ENCODE data around the gene EXOC1. TPM values are rescaled to one million over a fixed set of nuclear protein-coding genes. Genes with fewer than 3 reads are reported as not detected.
A peak's percentile ranks its signal among the peaks of the same experiment; 100 is the strongest.

The EXOC1 gene
- total RNA-seq, 2 donors from 2014 or later: 33.1 to 40.7 TPM

GRCh38 chr4:55939421-55939820 is 86.0 kb downstream of the EXOC1 start:
- Mint-ChIP-seq H3K36me3 (ENCODE audit: low read depth) (peaks cover 29% of the 10 kb centered on the region), H3K27ac (no peak overlapping the region), H3K9me3 (peaks cover 35% of the 10 kb centered on the region)

GRCh38 chr4:55941881-55942396 is 88.5 kb downstream of the EXOC1 start:
- peaks cover 4% of the 10 kb centered on the region for H3K4me1 Mint-ChIP-seq
- no peaks in the 10 kb centered on the region for H3K27me3 Mint-ChIP-seq
- ATAC-seq (replicated peaks): no peak
- H3K27ac Mint-ChIP-seq: no peak overlapping the region
- H3K36me3 Mint-ChIP-seq (ENCODE audit: low read depth): peaks cover 29% of the 10 kb centered on the region
- H3K9me3 Mint-ChIP-seq: peaks cover 26% of the 10 kb centered on the region
- H3K4me3 Mint-ChIP-seq: no peak overlapping the region

More at GRCh38 chr4:55939421-55939820, 86.0 kb downstream of the EXOC1 start:
- no peak overlapping the region for H3K4me3 Mint-ChIP-seq
- no peak for ATAC-seq (replicated peaks)
- H3K4me1 Mint-ChIP-seq: no peaks in the 10 kb centered on the region
- H3K27me3 Mint-ChIP-seq: no peaks in the 10 kb centered on the region

GRCh38 chr4:55947254-55947882 is 93.9 kb downstream of the EXOC1 start:
- ATAC-seq (replicated peaks): no peak
- Mint-ChIP-seq H3K27ac (peak overlapping the region; percentile 92), H3K27me3 (no peaks in the 10 kb centered on the region), H3K36me3 (ENCODE audit: low read depth) (peaks cover 12% of the 10 kb centered on the region), H3K4me3 (peak overlapping the region; percentile 98), H3K4me1 (peaks cover 24% of the 10 kb centered on the region), H3K9me3 (no peaks in the 10 kb centered on the region)

GRCh38 chr4:55947912-55948725 is 94.7 kb downstream of the EXOC1 start:
- peak overlapping the region; percentile 98 for H3K4me3 Mint-ChIP-seq
- H3K36me3 Mint-ChIP-seq (ENCODE audit: low read depth): peaks cover 19% of the 10 kb centered on the region
- H3K9me3 Mint-ChIP-seq: no peaks in the 10 kb centered on the region
- H3K4me1 Mint-ChIP-seq: peaks cover 24% of the 10 kb centered on the region
- ATAC-seq (replicated peaks): peak; percentile 46
- peak overlapping the region; percentile 92 for H3K27ac Mint-ChIP-seq
- no peaks in the 10 kb centered on the region for H3K27me3 Mint-ChIP-seq

GRCh38 chr4:55948726-55949481 is 95.5 kb downstream of the EXOC1 start, which contains the start of gene CEP135:
Gene CEP135 (plus strand): TSS chr4:55948945. CDS start chr4:55952131, 3,186 bp downstream.
- Mint-ChIP-seq H3K4me3 (peak within 1 kb of the TSS; percentile 98), H3K36me3 (ENCODE audit: low read depth) (peaks cover 27% of the 10 kb centered on the region), H3K27me3 (no peaks in the 10 kb centered on the region), H3K4me1 (peaks cover 24% of the 10 kb centered on the region), H3K27ac (peak within 1 kb of the TSS; percentile 92), H3K9me3 (no peaks in the 10 kb centered on the region)
- peak; percentile 82 for ATAC-seq (replicated peaks)

- Mint-ChIP-seq H3K4me1 (peaks cover 24% of the 10 kb centered on the region), H3K27me3 (no peaks in the 10 kb centered on the region), H3K9me3 (no peaks in the 10 kb centered on the region), H3K4me3 (peak overlapping the region; percentile 98), H3K27ac (peak overlapping the region; percentile 92), H3K36me3 (ENCODE audit: low read depth) (peaks cover 33% of the 10 kb centered on the region)
- ATAC-seq (replicated peaks): no peak
These were observed 96.0 kb downstream of the EXOC1 start for GRCh38 chr4:55949482-55949802.

- peaks cover 52% of the 10 kb centered on the region for H3K36me3 Mint-ChIP-seq (ENCODE audit: low read depth)
- no peaks in the 10 kb centered on the region for H3K27me3 Mint-ChIP-seq
- H3K27ac Mint-ChIP-seq: peak overlapping the region; percentile 92
- no peaks in the 10 kb centered on the region for H3K9me3 Mint-ChIP-seq
- peak overlapping the region; percentile 98 for H3K4me3 Mint-ChIP-seq
- H3K4me1 Mint-ChIP-seq: peaks cover 28% of the 10 kb centered on the region
- ATAC-seq (replicated peaks): no peak
These were observed 97.9 kb downstream of the EXOC1 start for GRCh38 chr4:55951191-55951922.

Other genes starting within 250 kb of the EXOC1 start
- 1 to 10 TPM in 1 of 2 donors, under 1 TPM in 1; 0.53 to 1.0 TPM for gene NMU, start 217.3 kb upstream of the EXOC1 start, total RNA-seq
- not detected for gene EXOC1L, start 33.9 kb upstream of the EXOC1 start, total RNA-seq
- gene CEP135, start 95.3 kb downstream of the EXOC1 start, total RNA-seq: 10 to 100 TPM; 15.7 to 16.2 TPM